A549 treated with CORT108297 at 1 μM for 4 hours (cell line): ENCODE data around the gene NAGS. TPM values are rescaled to one million over a fixed set of nuclear protein-coding genes. Genes with fewer than 3 reads are reported as not detected.

Experiments used
- total RNA-seq: library from RNA; stranded (reverse); fragments of 200-300 nt; extraction: Qiagen RNA extraction; gene quantifications from 5 replicates; pipeline ENCODE4 v1.2.3, GENCODE V29; 2022

Gene NAGS
- 0.84 to 1.2 TPM (median 1.1 TPM) in 5 replicates for total RNA-seq

GRCh38 chr17:44004077-44004760 is at the start of gene NAGS:
Gene NAGS (plus strand): TSS chr17:44004622. CDS start chr17:44004664, 42 bp downstream.

GRCh38 chr17:44014437-44015172 is 10.2 kb downstream of the NAGS start, which contains the start of gene TMEM101:
Gene TMEM101 (minus strand): TSS chr17:44014963. CDS start chr17:44014952, 11 bp downstream.

Other genes with a start within 250 kb of the NAGS start
- gene SOST, start 245.8 kb upstream of the NAGS start, total RNA-seq = 0.04 to 0.07 TPM in 2 of 5 replicates, not detected in the others
- 59.1 to 64.1 TPM (median 61.0 TPM) in 5 replicates for gene DUSP3, start 225.6 kb upstream of the NAGS start, total RNA-seq
- gene CFAP97D1, start 224.2 kb upstream of the NAGS start, total RNA-seq = 0.02 TPM in 3 of 5 replicates, not detected in the others
- 14.1 to 21.2 TPM (median 18.7 TPM) in 5 replicates for gene MPP3, start 171.5 kb upstream of the NAGS start, total RNA-seq
- gene CD300LG, start 157.4 kb upstream of the NAGS start, total RNA-seq = not detected in 5 replicates
- gene MPP2, start 97.1 kb upstream of the NAGS start, total RNA-seq = 1.6 to 2.4 TPM (median 1.9 TPM) in 5 replicates
- gene PPY, start 62.1 kb upstream of the NAGS start, total RNA-seq = 0.22 TPM in 1 of 5 replicates, not detected in the others
- gene PYY, start 50.7 kb upstream of the NAGS start, total RNA-seq = 0.13 TPM in 1 of 5 replicates, not detected in the others
- 26.9 to 35.9 TPM (median 34.2 TPM) in 5 replicates for gene TMEM101, start 10.3 kb downstream of the NAGS start, total RNA-seq
- 50.2 to 53.0 TPM (median 51.7 TPM) in 5 replicates for gene LSM12, start 62.0 kb downstream of the NAGS start, total RNA-seq
- 116 to 180 TPM (median 171 TPM) in 5 replicates for gene G6PC3, start 66.1 kb downstream of the NAGS start, total RNA-seq
- 13.6 to 17.2 TPM (median 15.6 TPM) in 5 replicates for gene HDAC5, start 119.0 kb downstream of the NAGS start, total RNA-seq
- gene HROB, start 137.3 kb downstream of the NAGS start, total RNA-seq = 8.9 to 10.6 TPM (median 9.4 TPM) in 5 replicates
- gene ASB16, start 166.1 kb downstream of the NAGS start, total RNA-seq = 0.04 to 0.08 TPM (median 0.05 TPM) in 3 of 5 replicates, not detected in the others
- gene TMUB2, start 182.3 kb downstream of the NAGS start, total RNA-seq = 36.3 to 46.3 TPM (median 45.0 TPM) in 5 replicates
- gene ATXN7L3, start 195.3 kb downstream of the NAGS start, total RNA-seq = 51.9 to 71.6 TPM (median 67.8 TPM) in 5 replicates
- 97.8 to 105 TPM (median 100 TPM) in 5 replicates for gene UBTF, start 215.1 kb downstream of the NAGS start, total RNA-seq